Vagina (tissue), 2 donors: ENCODE results near the gene DTX1.

Source experiments
- CTCF ChIP-seq, 3 experiments: fragments of 450-650 bp in 2 of 3; fragments of 200-600 bp in 1 of 3; sonication (generic) in 1 of 3; IDR thresholded peaks; one replicate each; pipeline ENCODE4 v1.5.1; 2017 to 2019; ENCODE audit warnings: antibody characterized with exemption in 3 of 3, mild to moderate bottlenecking in 2 of 3, moderate library complexity in 2 of 3
- POLR2A ChIP-seq, 2 donors: fragments of 450-650 bp; IDR thresholded peaks; one replicate each; pipeline ENCODE4 v1.6.1; 2017; ENCODE audit warnings: antibody characterized with exemption in 2 of 2, mild to moderate bottlenecking in 2 of 2, moderate library complexity in 2 of 2
- POLR2AphosphoS5 ChIP-seq, 2 donors: sonication (generic); formaldehyde crosslinking; IDR thresholded peaks; one replicate each; pipeline ENCODE4 v1.9.0; 2017; ENCODE audit warnings: antibody characterized with exemption in 2 of 2, mild to moderate bottlenecking in 2 of 2, low read depth in 1 of 2; ENCODE audit not compliant: insufficient read depth in 1 of 2

GRCh38 chr12:113104953-113105510 lies 48.5 kb downstream of the DTX1 start:
- TF ChIP-seq POLR2A (IDR thresholded peaks at IDR 0.05) = no peak
- no peak for TF ChIP-seq CTCF (IDR thresholded peaks at IDR 0.05)
- TF ChIP-seq POLR2AphosphoS5 (IDR thresholded peaks at IDR 0.05; ENCODE audit: insufficient read depth in 1 of 2, low read depth in 1 of 2) = no peak
